ENCODE data around the gene ADK. TPM values are rescaled to one million over a fixed set of nuclear protein-coding genes. Genes with fewer than 3 reads are reported as not detected.

Gene ADK
- total and polyA plus RNA-seq, 2 experiments from 2014 or later = 46.7 to 53.7 TPM

DNA sequence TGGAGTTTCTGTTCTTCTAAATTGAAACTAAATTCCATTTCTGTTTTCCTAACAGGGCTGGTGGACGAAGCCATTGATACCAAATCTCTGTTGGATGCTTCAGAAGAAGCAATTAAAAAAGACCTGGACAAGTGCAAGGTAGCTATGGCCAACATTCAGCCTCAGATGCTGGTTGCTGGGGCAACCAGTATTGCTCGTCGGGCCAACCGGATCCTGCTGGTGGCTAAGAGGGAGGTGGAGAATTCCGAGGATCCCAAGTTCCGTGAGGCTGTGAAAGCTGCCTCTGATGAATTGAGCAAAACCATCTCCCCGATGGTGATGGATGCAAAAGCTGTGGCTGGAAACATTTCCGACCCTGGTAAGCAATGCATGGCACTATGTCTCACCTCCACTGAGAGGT, 46.0 kb upstream of the ADK start:
- Histone ChIP-seq H3K27ac (no peak overlapping the region), H3K4me2 (no peak overlapping the region), H3K79me2 (no peaks in the 10 kb centered on the region), H3K27me3 (no peaks in the 10 kb centered on the region), H3K4me3 (no peak overlapping the region), H4K20me1 (ENCODE audit: insufficient read depth, poor library complexity, severe bottlenecking) (no peaks in the 10 kb centered on the region), H3K36me3 (replicated peaks; ENCODE audit: insufficient read depth, low read depth) (no peaks in the 10 kb centered on the region), H3K4me1 (ENCODE audit: insufficient read depth) (no peaks in the 10 kb centered on the region), H3K9me2 (replicated peaks; ENCODE audit: insufficient read depth) (no peaks in the 10 kb centered on the region), H3K9me3 (ENCODE audit: low read depth) (no peaks in the 10 kb centered on the region), H2AFZ (no peak overlapping the region)
- DNase-seq (ENCODE audit: low spot score) = no peak
- no peak for TF ChIP-seq EZH2 (IDR thresholded peaks at IDR 0.05; ENCODE audit: borderline replicate concordance)
- TF ChIP-seq, protein P1, sequence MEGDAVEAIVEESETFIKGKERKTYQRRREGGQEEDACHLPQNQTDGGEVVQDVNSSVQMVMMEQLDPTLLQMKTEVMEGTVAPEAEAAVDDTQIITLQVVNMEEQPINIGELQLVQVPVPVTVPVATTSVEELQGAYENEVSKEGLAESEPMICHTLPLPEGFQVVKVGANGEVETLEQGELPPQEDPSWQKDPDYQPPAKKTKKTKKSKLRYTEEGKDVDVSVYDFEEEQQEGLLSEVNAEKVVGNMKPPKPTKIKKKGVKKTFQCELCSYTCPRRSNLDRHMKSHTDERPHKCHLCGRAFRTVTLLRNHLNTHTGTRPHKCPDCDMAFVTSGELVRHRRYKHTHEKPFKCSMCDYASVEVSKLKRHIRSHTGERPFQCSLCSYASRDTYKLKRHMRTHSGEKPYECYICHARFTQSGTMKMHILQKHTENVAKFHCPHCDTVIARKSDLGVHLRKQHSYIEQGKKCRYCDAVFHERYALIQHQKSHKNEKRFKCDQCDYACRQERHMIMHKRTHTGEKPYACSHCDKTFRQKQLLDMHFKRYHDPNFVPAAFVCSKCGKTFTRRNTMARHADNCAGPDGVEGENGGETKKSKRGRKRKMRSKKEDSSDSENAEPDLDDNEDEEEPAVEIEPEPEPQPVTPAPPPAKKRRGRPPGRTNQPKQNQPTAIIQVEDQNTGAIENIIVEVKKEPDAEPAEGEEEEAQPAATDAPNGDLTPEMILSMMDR (IDR thresholded peaks at IDR 0.05; ENCODE audit: poor library complexity) = no peak
- no peak for TF ChIP-seq EZH2phosphoT487 (IDR thresholded peaks at IDR 0.05; ENCODE audit: low read depth, severe bottlenecking, unreplicated experiment)
- 90% methylated on average over 8 of the region's 8 CpGs for WGBS (ENCODE audit: low lambda C conversion rate, missing lambda C conversion rate)

DNA sequence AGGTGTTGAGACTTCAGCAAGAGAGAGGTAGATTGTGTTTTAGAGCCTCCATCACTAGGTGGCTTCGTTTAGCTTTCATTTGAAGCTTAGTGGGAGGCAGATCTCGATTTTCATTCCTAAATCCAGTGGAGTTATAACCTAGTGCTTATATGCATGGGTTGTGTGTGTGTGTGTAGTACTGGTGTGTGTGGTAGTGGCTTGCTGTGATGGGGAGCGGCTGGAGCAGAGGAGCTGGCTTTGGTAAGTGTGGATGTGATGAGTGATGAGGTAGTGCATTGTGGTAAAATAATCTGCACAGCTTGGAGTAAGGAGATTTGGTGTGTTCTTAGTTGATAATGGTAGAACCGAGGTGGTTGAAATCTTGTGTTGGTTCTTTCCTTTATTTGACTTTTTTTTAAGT, 43.6 kb upstream of the ADK start:
- Histone ChIP-seq H4K20me1 (ENCODE audit: insufficient read depth, poor library complexity, severe bottlenecking) (no peaks in the 10 kb centered on the region), H3K4me3 (no peak overlapping the region), H3K4me2 (no peak overlapping the region), H3K9me2 (replicated peaks; ENCODE audit: insufficient read depth) (no peaks in the 10 kb centered on the region), H3K79me2 (no peaks in the 10 kb centered on the region), H3K36me3 (replicated peaks; ENCODE audit: insufficient read depth, low read depth) (no peaks in the 10 kb centered on the region), H2AFZ (no peak overlapping the region), H3K27me3 (no peaks in the 10 kb centered on the region), H3K27ac (no peak overlapping the region), H3K4me1 (ENCODE audit: insufficient read depth) (no peaks in the 10 kb centered on the region), H3K9me3 (ENCODE audit: low read depth) (no peaks in the 10 kb centered on the region)
- WGBS (ENCODE audit: low lambda C conversion rate, missing lambda C conversion rate) = 87% methylated on average over 4 of the region's 4 CpGs
- no peak for DNase-seq (ENCODE audit: low spot score)
- TF ChIP-seq, protein P1 (IDR thresholded peaks at IDR 0.05; ENCODE audit: poor library complexity) = no peak
- TF ChIP-seq EZH2 (IDR thresholded peaks at IDR 0.05; ENCODE audit: borderline replicate concordance) (no peak), EZH2phosphoT487 (IDR thresholded peaks at IDR 0.05; ENCODE audit: low read depth, severe bottlenecking, unreplicated experiment) (no peak)

DNA sequence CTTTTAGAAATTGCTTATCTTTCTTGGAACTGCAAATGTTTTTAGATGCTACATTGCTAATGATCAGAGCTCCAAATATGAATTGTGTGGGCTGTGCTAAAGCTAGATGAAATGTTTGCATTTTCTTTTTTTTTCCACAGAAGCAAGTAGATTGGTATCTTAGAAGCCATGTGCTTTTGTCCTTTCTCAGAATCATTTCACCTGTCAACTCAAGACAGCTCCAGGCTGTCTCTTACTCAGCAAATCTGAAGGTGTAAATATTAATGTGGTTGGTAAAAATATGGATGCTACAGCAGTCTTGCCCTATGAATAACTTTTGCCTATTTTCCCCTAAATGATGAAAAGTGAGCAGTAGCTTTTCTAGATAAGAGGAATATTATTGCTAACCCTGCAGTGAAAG, 41.6 kb upstream of the ADK start:
- Histone ChIP-seq H3K9me2 (replicated peaks; ENCODE audit: insufficient read depth) (no peaks in the 10 kb centered on the region), H3K27ac (no peak overlapping the region), H3K27me3 (no peaks in the 10 kb centered on the region), H4K20me1 (ENCODE audit: insufficient read depth, poor library complexity, severe bottlenecking) (no peaks in the 10 kb centered on the region), H3K79me2 (no peaks in the 10 kb centered on the region), H3K4me1 (ENCODE audit: insufficient read depth) (no peaks in the 10 kb centered on the region), H3K4me3 (no peak overlapping the region), H3K9me3 (ENCODE audit: low read depth) (no peaks in the 10 kb centered on the region), H3K36me3 (replicated peaks; ENCODE audit: insufficient read depth, low read depth) (no peaks in the 10 kb centered on the region), H3K4me2 (no peak overlapping the region), H2AFZ (no peak overlapping the region)
- DNase-seq (ENCODE audit: low spot score) = no peak
- TF ChIP-seq, protein P1 (IDR thresholded peaks at IDR 0.05; ENCODE audit: poor library complexity) = no peak
- TF ChIP-seq EZH2phosphoT487 (IDR thresholded peaks at IDR 0.05; ENCODE audit: low read depth, severe bottlenecking, unreplicated experiment) = no peak
- no peak for TF ChIP-seq EZH2 (IDR thresholded peaks at IDR 0.05; ENCODE audit: borderline replicate concordance)

DNA sequence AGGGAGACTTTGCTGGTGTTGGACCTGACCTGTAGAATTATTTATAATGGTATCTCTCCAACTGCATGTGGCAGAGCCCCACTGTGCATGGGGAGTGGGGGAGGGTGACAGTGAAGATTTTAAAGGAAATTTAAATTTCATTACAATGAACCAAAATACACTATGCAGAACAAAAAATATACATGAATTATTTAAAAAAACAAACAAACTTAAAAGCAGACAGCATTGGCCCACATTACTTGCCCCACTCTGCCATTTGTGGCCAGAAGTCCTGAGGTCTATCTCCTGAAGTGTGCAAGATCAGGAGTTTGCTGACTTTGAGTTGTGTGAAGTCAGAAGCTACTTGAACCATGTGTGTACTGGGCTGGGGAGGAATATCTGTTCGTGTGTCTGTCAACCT, 40.9 kb upstream of the ADK start:
- Histone ChIP-seq H3K36me3 (replicated peaks; ENCODE audit: insufficient read depth, low read depth) (no peaks in the 10 kb centered on the region), H3K9me3 (ENCODE audit: low read depth) (no peaks in the 10 kb centered on the region), H3K27me3 (no peaks in the 10 kb centered on the region), H4K20me1 (ENCODE audit: insufficient read depth, poor library complexity, severe bottlenecking) (no peaks in the 10 kb centered on the region), H3K27ac (no peak overlapping the region), H3K4me1 (ENCODE audit: insufficient read depth) (no peaks in the 10 kb centered on the region), H3K9me2 (replicated peaks; ENCODE audit: insufficient read depth) (no peaks in the 10 kb centered on the region), H3K4me2 (no peak overlapping the region), H3K79me2 (no peaks in the 10 kb centered on the region), H3K4me3 (no peak overlapping the region), H2AFZ (no peak overlapping the region)
- WGBS (ENCODE audit: low lambda C conversion rate, missing lambda C conversion rate) = 85% methylated on average over 1 of the region's 1 CpG
- TF ChIP-seq, protein P1 (IDR thresholded peaks at IDR 0.05; ENCODE audit: poor library complexity) = no peak
- no peak for TF ChIP-seq EZH2phosphoT487 (IDR thresholded peaks at IDR 0.05; ENCODE audit: low read depth, severe bottlenecking, unreplicated experiment)
- TF ChIP-seq EZH2 (IDR thresholded peaks at IDR 0.05; ENCODE audit: borderline replicate concordance) = no peak
- DNase-seq (ENCODE audit: low spot score) = no peak
